SK-N-SH treated with all-trans-retinoic acid at 6 μM for 48 hours (cell line): ENCODE data around the gene MDFIC.

ENCODE experiments used
- ZFP30 ChIP-seq: fragments of 450-650 bp; formaldehyde crosslinking; IDR thresholded peaks from 2 replicates; pipeline ENCODE4 v1.5.0; 2022; ENCODE audit warnings: mild to moderate bottlenecking, moderate library complexity
- ZNF8 ChIP-seq: fragments of 450-650 bp; formaldehyde crosslinking; IDR thresholded peaks from 2 replicates; pipeline ENCODE4 v1.5.0; 2020; ENCODE audit warnings: mild to moderate bottlenecking, moderate library complexity
- TF ChIP-seq, protein P1 (sequence below): fragments of 250-450 bp; sonication (Bioruptor Pico); IDR thresholded peaks from 2 replicates; pipeline ENCODE4 v1.8.0; 2021; ENCODE audit warnings: low read depth, mild to moderate bottlenecking, moderate library complexity, borderline replicate concordance

DNA sequence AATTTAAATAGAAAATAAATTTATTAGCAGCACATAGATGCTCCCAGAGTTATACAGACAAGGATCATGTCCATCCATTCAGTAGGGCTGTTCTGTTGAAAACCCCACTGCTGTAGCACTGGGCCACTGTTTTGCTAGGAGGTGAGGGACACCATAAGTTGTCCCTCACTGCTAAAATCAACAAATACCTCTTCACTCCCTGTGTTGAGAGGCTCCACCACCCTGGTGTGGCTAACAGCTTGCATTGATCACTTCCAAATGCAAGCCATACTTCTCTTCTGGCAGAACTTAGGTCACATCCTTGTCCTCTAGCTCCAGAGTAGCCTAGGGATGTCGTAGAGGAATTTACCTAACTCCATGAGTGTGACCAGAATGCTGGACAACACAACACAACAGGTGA, 55.4 kb downstream of the MDFIC start:
- TF ChIP-seq, protein P1, sequence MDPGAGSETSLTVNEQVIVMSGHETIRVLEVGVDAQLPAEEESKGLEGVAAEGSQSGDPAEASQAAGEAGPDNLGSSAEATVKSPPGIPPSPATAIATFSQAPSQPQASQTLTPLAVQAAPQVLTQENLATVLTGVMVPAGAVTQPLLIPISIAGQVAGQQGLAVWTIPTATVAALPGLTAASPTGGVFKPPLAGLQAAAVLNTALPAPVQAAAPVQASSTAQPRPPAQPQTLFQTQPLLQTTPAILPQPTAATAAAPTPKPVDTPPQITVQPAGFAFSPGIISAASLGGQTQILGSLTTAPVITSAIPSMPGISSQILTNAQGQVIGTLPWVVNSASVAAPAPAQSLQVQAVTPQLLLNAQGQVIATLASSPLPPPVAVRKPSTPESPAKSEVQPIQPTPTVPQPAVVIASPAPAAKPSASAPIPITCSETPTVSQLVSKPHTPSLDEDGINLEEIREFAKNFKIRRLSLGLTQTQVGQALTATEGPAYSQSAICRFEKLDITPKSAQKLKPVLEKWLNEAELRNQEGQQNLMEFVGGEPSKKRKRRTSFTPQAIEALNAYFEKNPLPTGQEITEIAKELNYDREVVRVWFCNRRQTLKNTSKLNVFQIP (CRISPR knock-in tag) = no peak
- TF ChIP-seq ZFP30 (CRISPR knock-in tag) = no peak
- no peak for TF ChIP-seq ZNF8 (CRISPR knock-in tag)
